HepG2 (cell line): Measurements from ENCODE around the gene RPL35. TPM values are rescaled to one million over a fixed set of nuclear protein-coding genes. Genes with fewer than 3 reads are reported as not detected.

Source experiments
- ASH2L ChIP-seq: fragments of 300-600, 200-600 bp; sonication (generic); IDR thresholded peaks from 2 replicates; pipeline ENCODE4 v1.7.0; 2017; ENCODE audit warnings: low read depth, mild to moderate bottlenecking, moderate library complexity, mixed read lengths, low read length; ENCODE audit not compliant: insufficient read length
- BCL3 ChIP-seq: sonication (generic); formaldehyde crosslinking; IDR thresholded peaks from 2 replicates; pipeline ENCODE4 v1.5.1; 2020; ENCODE audit warnings: mild to moderate bottlenecking, missing genetic modification reagents, moderate library complexity
- CTCF ChIP-seq: sonication (generic); formaldehyde crosslinking; IDR thresholded peaks from 2 replicates; pipeline ENCODE4 v1.5.0; 2020; ENCODE audit warnings: mild to moderate bottlenecking, missing genetic modification reagents, moderate library complexity
- FOXC1 ChIP-seq: sonication (generic); formaldehyde crosslinking; IDR thresholded peaks from 2 replicates; pipeline ENCODE4 v1.8.0; 2022; ENCODE audit warnings: mild to moderate bottlenecking, missing genetic modification reagents, borderline replicate concordance
- HHEX ChIP-seq: IDR thresholded peaks from 2 replicates; pipeline ENCODE4 v1.6.1; 2016; ENCODE audit warnings: control low read depth
- JDP2 ChIP-seq: sonication (generic); formaldehyde crosslinking; IDR thresholded peaks from 2 replicates; pipeline ENCODE4 v1.8.1; 2022; ENCODE audit warnings: missing genetic modification reagents, borderline replicate concordance
- RBM39 ChIP-seq: fragments of 200-400 bp; formaldehyde crosslinking; IDR thresholded peaks from one replicate; pipeline ENCODE4 v1.6.1; 2018; ENCODE audit warnings: antibody characterized with exemption, mild to moderate bottlenecking, low read depth, low read length; ENCODE audit not compliant: poor library complexity, severe bottlenecking
- SNAI1 ChIP-seq: sonication (generic); formaldehyde crosslinking; IDR thresholded peaks from 2 replicates; pipeline ENCODE4 v1.5.0; 2020; ENCODE audit warnings: mild to moderate bottlenecking, missing genetic modification reagents, borderline replicate concordance
- SNAPC5 ChIP-seq: sonication (generic); formaldehyde crosslinking; IDR thresholded peaks from 2 replicates; pipeline ENCODE4 v1.8.1; 2023; ENCODE audit warnings: mild to moderate bottlenecking, missing genetic modification reagents, borderline replicate concordance
- TOPORS ChIP-seq: sonication (generic); formaldehyde crosslinking; IDR thresholded peaks from 2 replicates; pipeline ENCODE4 v1.8.0; 2023; ENCODE audit warnings: mild to moderate bottlenecking, missing genetic modification reagents
- ZBTB34 ChIP-seq: sonication (generic); formaldehyde crosslinking; IDR thresholded peaks from 2 replicates; pipeline ENCODE4 v1.8.0; 2022; ENCODE audit warnings: mild to moderate bottlenecking, missing genetic modification reagents
- ZBTB49 ChIP-seq: sonication (generic); formaldehyde crosslinking; IDR thresholded peaks from 2 replicates; pipeline ENCODE4 v1.4.0; 2020; ENCODE audit warnings: missing genetic modification reagents, borderline replicate concordance
- ZNF3 ChIP-seq: IDR thresholded peaks from 2 replicates; pipeline ENCODE4 v1.7.0; 2017; ENCODE audit warnings: inconsistent platforms
- ZNF414 ChIP-seq: sonication (generic); formaldehyde crosslinking; IDR thresholded peaks from 2 replicates; pipeline ENCODE4 v1.5.0; 2020; ENCODE audit warnings: missing genetic modification reagents
- ZNF512 ChIP-seq: sonication (generic); formaldehyde crosslinking; IDR thresholded peaks from 2 replicates; pipeline ENCODE4 v1.4.0; 2020; ENCODE audit warnings: mild to moderate bottlenecking, missing genetic modification reagents
- ZNF576 ChIP-seq: sonication (generic); formaldehyde crosslinking; IDR thresholded peaks from 2 replicates; pipeline ENCODE4 v1.4.0; 2020; ENCODE audit warnings: mild to moderate bottlenecking, missing genetic modification reagents
- ZNF720 ChIP-seq: sonication (generic); formaldehyde crosslinking; IDR thresholded peaks from 2 replicates; pipeline ENCODE4 v1.4.0; 2020; ENCODE audit warnings: missing genetic modification reagents
- ZNF850 ChIP-seq: sonication (generic); formaldehyde crosslinking; conservative IDR thresholded peaks from 2 replicates; pipeline ENCODE4 v1.9.0; 2021; ENCODE audit warnings: mild to moderate bottlenecking, missing genetic modification reagents
- polyA plus RNA-seq, 8 experiments: library from polyadenylated mRNA; depleted of rRNA in 3 of 8; stranded (reverse) in 7 of 8; unstranded in 1 of 8; fragments of >200 nt; fragmentation: Illumina TruSeq in 4 of 8; extraction: Trizol in 4 of 8; gene quantifications; 2 replicates each; pipeline versions ENCODE4 v1.2.1 to v1.2.3, GENCODE V29; 2011 to 2016; ENCODE audit warnings: low read depth in 4 of 8, missing spikeins in 1 of 8, mixed read lengths in 1 of 8; ENCODE audit not compliant: insufficient read depth in 1 of 8
- total RNA-seq, 5 experiments: library from RNA; depleted of rRNA; stranded (reverse); fragments of >200 nt; fragmentation: Illumina TruSeq; extraction: Trizol; gene quantifications; 2 replicates each; pipeline ENCODE4 v1.2.3, GENCODE V29; 2016; ENCODE audit warnings: low read depth in 1 of 5

The RPL35 gene
- total and polyA plus RNA-seq, 2 of the 13 experiments (the other 11 are each of a cell fraction or from before 2014, with no cell fraction given), result 2,153 to 2,935 TPM

GRCh38 chr9:124861342-124862229, at the start of gene RPL35, which contains the start of gene ARPC5L (continued):
- TF ChIP-seq ASH2L (peak; percentile 97), ZBTB49 (CRISPR knock-in tag) (no peak), SNAPC5 (no peak), ZNF414 (no peak), JDP2 (CRISPR knock-in tag) (no peak), ZNF576 (CRISPR knock-in tag) (no peak), TOPORS (no peak), ZNF3 (CRISPR knock-in tag) (no peak), HHEX (CRISPR knock-in tag) (no peak), CTCF (peak; percentile 40), RBM39 (peak; percentile 82), ZNF850 (no peak), ZNF720 (CRISPR knock-in tag) (no peak), ZBTB34 (no peak), ZNF512 (CRISPR knock-in tag) (no peak), BCL3 (CRISPR knock-in tag) (peak; percentile 85), FOXC1 (CRISPR knock-in tag) (peak; percentile 81; the same call in 1 of the 2 replicates), SNAI1 (no peak)
